ENCODE results near the gene FGFR2. TPM values are rescaled to one million over a fixed set of nuclear protein-coding genes. Genes with fewer than 3 reads are reported as not detected.

Gene FGFR2
- total RNA-seq, 1 donor from 2014 or later: 7.4 TPM

DNA sequence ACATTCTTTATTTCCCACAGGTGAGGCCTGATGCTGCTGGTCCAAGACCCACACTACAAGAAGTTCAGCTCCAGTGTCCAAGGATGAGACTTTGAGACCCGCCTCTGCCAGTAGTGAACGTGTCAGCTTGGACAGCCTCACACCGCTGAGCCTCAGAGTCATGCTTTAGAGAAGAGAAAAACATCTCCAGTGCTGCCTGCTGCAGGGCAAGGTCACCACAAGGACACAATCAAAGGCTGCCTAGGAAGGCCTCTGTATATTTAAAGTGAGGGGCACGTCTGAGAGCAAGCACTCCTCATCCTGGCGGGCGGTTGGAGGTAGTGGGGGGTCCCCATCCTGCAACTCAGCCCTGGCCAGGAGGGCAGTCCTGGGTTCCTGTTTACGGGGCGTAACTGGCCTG, 19.3 kb downstream of the FGFR2 start:
- H3K4me3 Mint-ChIP-seq (ENCODE audit: unreplicated experiment): no peak overlapping the region
- TF ChIP-seq, protein P1, sequence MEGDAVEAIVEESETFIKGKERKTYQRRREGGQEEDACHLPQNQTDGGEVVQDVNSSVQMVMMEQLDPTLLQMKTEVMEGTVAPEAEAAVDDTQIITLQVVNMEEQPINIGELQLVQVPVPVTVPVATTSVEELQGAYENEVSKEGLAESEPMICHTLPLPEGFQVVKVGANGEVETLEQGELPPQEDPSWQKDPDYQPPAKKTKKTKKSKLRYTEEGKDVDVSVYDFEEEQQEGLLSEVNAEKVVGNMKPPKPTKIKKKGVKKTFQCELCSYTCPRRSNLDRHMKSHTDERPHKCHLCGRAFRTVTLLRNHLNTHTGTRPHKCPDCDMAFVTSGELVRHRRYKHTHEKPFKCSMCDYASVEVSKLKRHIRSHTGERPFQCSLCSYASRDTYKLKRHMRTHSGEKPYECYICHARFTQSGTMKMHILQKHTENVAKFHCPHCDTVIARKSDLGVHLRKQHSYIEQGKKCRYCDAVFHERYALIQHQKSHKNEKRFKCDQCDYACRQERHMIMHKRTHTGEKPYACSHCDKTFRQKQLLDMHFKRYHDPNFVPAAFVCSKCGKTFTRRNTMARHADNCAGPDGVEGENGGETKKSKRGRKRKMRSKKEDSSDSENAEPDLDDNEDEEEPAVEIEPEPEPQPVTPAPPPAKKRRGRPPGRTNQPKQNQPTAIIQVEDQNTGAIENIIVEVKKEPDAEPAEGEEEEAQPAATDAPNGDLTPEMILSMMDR (IDR thresholded peaks at IDR 0.05; ENCODE audit: partially characterized antibody, unreplicated experiment): no peak
- peaks cover 5% of the 10 kb centered on the region for H3K27me3 Mint-ChIP-seq (ENCODE audit: unreplicated experiment)
- H3K27ac Mint-ChIP-seq (ENCODE audit: unreplicated experiment): peak overlapping the region; percentile 12
- peaks cover 2% of the 10 kb centered on the region for H3K9me3 Mint-ChIP-seq (ENCODE audit: unreplicated experiment)
- H3K36me3 Mint-ChIP-seq (ENCODE audit: unreplicated experiment): no peaks in the 10 kb centered on the region
- DNase-seq: no peak
- peaks cover 35% of the 10 kb centered on the region for H3K4me1 Mint-ChIP-seq (ENCODE audit: low read depth, unreplicated experiment)

DNA sequence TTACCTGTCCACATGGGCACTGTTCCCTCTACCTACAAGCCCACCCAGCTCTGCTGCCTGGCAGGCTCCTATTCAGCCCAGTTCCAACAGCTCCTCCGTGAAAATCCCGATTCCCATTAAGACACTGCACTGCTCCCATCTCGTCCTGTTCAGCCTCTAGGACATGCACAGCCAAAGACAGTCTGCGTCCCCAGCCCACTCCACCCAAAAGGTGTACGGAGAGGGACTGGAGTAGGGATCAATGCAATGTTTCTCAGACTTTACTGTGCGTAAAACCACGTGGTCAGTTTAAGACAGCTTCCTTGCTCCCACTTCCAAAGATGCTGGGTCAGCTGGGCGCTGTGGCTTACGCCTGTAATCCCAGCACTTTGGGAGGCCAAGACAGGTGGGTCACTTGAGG, 19.9 kb downstream of the FGFR2 start:
- peaks cover 2% of the 10 kb centered on the region for H3K9me3 Mint-ChIP-seq (ENCODE audit: unreplicated experiment)
- H3K4me1 Mint-ChIP-seq (ENCODE audit: low read depth, unreplicated experiment): peaks cover 35% of the 10 kb centered on the region
- DNase-seq: no peak
- no peak overlapping the region for H3K27ac Mint-ChIP-seq (ENCODE audit: unreplicated experiment)
- peaks cover 5% of the 10 kb centered on the region for H3K27me3 Mint-ChIP-seq (ENCODE audit: unreplicated experiment)
- TF ChIP-seq, protein P1 (IDR thresholded peaks at IDR 0.05; ENCODE audit: partially characterized antibody, unreplicated experiment): no peak
- H3K36me3 Mint-ChIP-seq (ENCODE audit: unreplicated experiment): no peaks in the 10 kb centered on the region
- H3K4me3 Mint-ChIP-seq (ENCODE audit: unreplicated experiment): no peak overlapping the region

DNA sequence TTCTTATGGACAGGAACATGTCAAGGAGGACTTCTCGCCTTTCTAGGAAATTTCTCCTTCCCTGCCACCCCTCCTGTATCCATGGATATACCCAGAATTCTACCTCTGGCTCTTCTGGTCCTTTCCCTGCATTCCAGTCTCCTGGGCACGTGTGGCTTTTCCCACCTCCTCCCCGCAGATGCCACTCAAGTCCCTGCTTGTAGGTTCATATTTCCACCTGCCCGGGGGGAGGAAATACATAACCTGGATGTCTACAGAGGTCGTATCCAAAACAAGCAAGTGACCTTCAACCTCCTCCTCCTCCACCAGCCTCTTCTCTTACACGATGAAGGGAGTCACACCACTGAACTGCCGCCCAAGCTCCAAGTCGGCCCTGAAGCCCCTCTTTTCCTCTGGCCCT, 20.7 kb downstream of the FGFR2 start:
- no peaks in the 10 kb centered on the region for H3K36me3 Mint-ChIP-seq (ENCODE audit: unreplicated experiment)
- peaks cover 39% of the 10 kb centered on the region for H3K4me1 Mint-ChIP-seq (ENCODE audit: low read depth, unreplicated experiment)
- TF ChIP-seq, protein P1 (IDR thresholded peaks at IDR 0.05; ENCODE audit: partially characterized antibody, unreplicated experiment): no peak

DNA sequence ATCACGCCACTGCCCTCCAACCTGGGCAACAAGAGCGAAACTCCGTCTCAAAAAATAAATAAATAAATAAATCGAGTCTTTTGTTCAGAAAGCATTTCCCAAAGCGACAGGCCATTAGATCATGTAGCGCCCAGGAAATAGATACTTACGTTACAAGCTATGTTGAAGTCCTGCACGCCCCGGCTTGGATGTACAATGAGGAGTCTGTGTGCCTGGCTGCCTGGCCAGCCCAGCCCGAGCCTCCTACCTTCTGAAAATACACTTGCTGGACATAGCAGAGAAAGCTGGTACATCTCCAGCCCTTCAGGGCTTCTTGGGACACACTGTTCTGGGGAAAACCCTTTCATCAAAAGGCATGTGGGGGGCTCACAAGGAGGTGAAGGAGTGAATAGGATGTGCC, 22.1 kb downstream of the FGFR2 start:
- H3K4me3 Mint-ChIP-seq (ENCODE audit: unreplicated experiment): no peak overlapping the region
- no peak for DNase-seq
- no peaks in the 10 kb centered on the region for H3K36me3 Mint-ChIP-seq (ENCODE audit: unreplicated experiment)
- TF ChIP-seq, protein P1 (IDR thresholded peaks at IDR 0.05; ENCODE audit: partially characterized antibody, unreplicated experiment): no peak
- H3K27me3 Mint-ChIP-seq (ENCODE audit: unreplicated experiment): peaks cover 5% of the 10 kb centered on the region
- peaks cover 2% of the 10 kb centered on the region for H3K9me3 Mint-ChIP-seq (ENCODE audit: unreplicated experiment)
- peaks cover 39% of the 10 kb centered on the region for H3K4me1 Mint-ChIP-seq (ENCODE audit: low read depth, unreplicated experiment)
- H3K27ac Mint-ChIP-seq (ENCODE audit: unreplicated experiment): no peak overlapping the region

More for the DNA sequence above, 20.7 kb downstream of the FGFR2 start:
- Mint-ChIP-seq H3K4me3 (ENCODE audit: unreplicated experiment) (no peak overlapping the region), H3K9me3 (ENCODE audit: unreplicated experiment) (peaks cover 2% of the 10 kb centered on the region), H3K27me3 (ENCODE audit: unreplicated experiment) (peaks cover 5% of the 10 kb centered on the region), H3K27ac (ENCODE audit: unreplicated experiment) (no peak overlapping the region)
- no peak for DNase-seq

DNA sequence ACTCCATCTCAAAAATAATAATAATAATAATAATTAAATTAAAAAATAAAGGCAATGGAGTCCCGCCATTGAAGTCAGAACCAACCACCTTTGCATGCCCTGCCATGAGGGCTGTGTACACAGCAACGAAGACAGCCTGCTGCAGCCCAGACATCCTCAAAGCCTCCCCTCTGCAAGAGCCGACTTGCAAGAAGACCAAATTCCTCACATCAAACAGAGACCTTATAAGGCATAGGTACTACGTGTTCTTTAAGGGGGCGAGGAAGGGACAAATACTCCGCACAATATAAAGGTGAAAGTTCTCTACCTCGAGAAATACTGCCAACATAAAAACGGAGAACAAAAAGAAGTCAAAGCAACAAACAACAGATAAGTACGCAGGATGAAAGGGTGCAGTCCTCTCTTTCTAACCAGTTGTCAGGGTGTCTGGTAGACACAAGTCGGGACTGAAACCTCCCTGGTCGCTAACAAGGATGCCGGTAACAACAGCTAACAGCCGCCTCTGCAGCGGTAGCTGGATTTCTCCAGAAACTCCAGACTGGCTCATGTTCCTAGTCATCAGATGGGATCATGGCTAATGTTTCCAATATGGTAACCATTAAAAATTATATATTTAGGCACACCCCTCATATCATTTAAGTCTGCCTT, 23.6 kb downstream of the FGFR2 start:
- Mint-ChIP-seq H3K36me3 (ENCODE audit: unreplicated experiment) (no peaks in the 10 kb centered on the region), H3K27ac (ENCODE audit: unreplicated experiment) (no peak overlapping the region), H3K4me3 (ENCODE audit: unreplicated experiment) (no peak overlapping the region), H3K4me1 (ENCODE audit: low read depth, unreplicated experiment) (peaks cover 24% of the 10 kb centered on the region), H3K9me3 (ENCODE audit: unreplicated experiment) (no peaks in the 10 kb centered on the region), H3K27me3 (ENCODE audit: unreplicated experiment) (peaks cover 2% of the 10 kb centered on the region)
- DNase-seq: no peak
- TF ChIP-seq, protein P1 (IDR thresholded peaks at IDR 0.05; ENCODE audit: partially characterized antibody, unreplicated experiment): no peak
